GM19455 (cell line): ENCODE results near the gene TMEM176A.
"Not testable (repeated sequence)": the region's sequence is repeated elsewhere in the genome, so short reads cannot be mapped to it uniquely, and the experiment has no call there.

Experiments used
- ATAC-seq: cut with Tn5 transposase; IDR thresholded peaks from one replicate; pipeline ENCODE4 v1.9.1; 2021; ENCODE audit not compliant: unreplicated experiment

Gene TMEM176A, protein sequence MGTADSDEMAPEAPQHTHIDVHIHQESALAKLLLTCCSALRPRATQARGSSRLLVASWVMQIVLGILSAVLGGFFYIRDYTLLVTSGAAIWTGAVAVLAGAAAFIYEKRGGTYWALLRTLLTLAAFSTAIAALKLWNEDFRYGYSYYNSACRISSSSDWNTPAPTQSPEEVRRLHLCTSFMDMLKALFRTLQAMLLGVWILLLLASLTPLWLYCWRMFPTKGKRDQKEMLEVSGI

GRCh38 chr7:150800581-150801241 lies at the start of gene TMEM176A:
Gene TMEM176A, plus strand, starts transcription at chr7:150800769. Its CDS starts 782 bp downstream, at chr7:150801551.
- ATAC-seq: no peak

GRCh38 chr7:150751702-150752101 lies 48.9 kb upstream of the TMEM176A start:
- no peak for ATAC-seq

GRCh38 chr7:150753239-150753638 lies 47.3 kb upstream of the TMEM176A start:
- no peak for ATAC-seq

- no peak for ATAC-seq
Observed at GRCh38 chr7:150753826-150754603, 46.6 kb upstream of the TMEM176A start.

DNA sequence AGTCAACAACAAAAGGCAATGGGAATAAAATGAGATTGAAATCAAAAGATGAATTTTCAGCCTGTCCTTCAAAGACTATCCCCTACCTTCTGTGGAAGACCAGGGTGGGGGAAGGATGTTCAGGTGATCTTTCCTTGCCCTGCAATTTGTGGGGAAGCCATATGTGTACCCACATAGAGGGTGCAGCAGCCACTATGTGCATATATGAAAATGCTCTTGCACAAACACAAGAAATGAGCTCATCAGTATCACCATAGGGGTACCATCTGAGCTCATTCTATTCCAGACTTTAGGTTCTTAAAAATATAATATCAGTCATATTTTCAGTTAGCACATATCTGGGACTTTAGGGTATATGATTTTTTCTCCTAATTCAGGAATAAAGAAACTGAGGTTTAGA lies 45.6 kb upstream of the TMEM176A start:
- no peak for ATAC-seq

GRCh38 chr7:150755473-150756099 lies 45.0 kb upstream of the TMEM176A start:
- peak; percentile 50 for ATAC-seq

DNA sequence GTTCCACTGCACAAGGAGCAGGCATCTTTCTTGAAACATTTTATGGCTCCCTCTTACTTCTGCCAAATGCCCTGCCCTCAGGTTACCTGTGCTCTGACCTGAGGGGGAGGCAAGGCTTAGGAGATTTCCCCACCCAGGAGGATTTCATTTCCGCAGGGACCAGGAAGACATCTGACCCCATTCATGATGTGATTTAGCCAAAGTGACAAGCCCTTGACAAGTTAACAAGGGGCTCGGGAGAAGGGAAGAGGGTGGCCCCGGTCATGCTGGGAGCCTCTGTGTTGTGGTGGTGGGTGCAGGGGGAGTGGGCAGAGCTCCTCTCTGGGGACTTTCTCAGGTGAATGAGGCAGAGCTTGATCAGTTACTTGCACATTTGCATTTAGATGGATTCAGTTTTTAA lies 44.4 kb upstream of the TMEM176A start:
- ATAC-seq: no peak

DNA sequence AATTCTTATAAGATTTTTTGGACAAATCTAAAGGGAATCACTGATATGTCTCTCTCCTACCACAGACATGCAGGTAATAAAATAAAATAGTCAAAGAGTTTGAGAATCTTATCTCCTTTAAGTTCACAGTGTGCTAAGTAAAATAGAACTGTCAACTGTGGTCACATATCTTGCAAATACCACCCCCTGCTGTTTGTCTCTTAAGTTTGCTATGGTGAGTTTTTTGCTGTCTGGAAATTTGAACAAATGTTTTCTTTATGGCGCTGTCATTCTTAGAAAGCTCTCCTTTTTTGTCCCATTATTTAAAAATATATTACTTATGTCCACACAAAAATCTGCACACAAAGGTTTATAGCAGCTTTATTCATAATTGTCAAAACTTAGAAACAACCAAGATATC lies 43.7 kb upstream of the TMEM176A start:
- ATAC-seq: no peak

- ATAC-seq: no peak
Observed at GRCh38 chr7:150759479-150759878, 41.1 kb upstream of the TMEM176A start.

- ATAC-seq: no peak
Observed at GRCh38 chr7:150766334-150766709, 34.2 kb upstream of the TMEM176A start.

GRCh38 chr7:150769768-150770167 lies 30.8 kb upstream of the TMEM176A start:
- no peak for ATAC-seq

DNA sequence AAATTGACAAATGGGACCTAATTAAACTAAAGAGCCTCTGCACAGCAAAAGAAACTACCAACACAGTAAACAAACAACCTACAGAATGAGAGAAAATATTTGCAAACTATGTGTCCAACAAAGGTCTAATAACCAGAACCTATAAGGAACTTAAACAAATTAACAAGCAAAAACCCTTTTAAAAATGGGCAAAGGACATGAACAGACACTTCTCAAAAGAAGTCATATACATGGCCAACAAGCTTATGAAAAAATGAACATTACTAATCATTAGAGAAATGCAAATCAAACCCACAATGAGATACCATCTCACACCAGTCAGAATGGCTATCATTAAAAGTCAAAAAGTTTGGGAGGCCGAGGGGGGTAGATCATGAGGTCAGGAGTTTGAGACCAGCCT lies 26.4 kb upstream of the TMEM176A start:
- ATAC-seq: not testable (repeated sequence)

GRCh38 chr7:150778014-150778737 lies 22.4 kb upstream of the TMEM176A start:
- peak; percentile 21 for ATAC-seq

GRCh38 chr7:150778738-150779301 lies 21.7 kb upstream of the TMEM176A start:
- ATAC-seq: peak; percentile 53

GRCh38 chr7:150780292-150780691 lies 20.3 kb upstream of the TMEM176A start:
- ATAC-seq: no peak

DNA sequence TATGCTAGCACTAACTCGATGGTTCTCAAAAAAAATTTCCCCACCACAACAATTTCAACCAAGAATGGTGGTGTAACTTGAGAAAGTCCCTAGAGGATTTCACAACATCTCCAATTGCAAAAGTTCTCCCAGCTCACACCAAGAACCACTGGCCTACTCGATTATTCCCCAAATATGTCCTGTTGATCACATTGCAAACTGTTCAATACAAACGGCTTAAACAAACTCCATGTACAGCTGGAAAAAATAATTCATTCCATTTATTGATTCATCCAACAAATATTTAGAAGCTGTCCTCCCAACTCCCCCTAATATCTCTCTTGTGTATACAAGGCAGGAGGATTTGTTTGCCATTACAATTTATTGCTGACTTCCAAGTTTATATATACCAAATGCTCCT lies 19.5 kb upstream of the TMEM176A start:
- no peak for ATAC-seq

GRCh38 chr7:150781961-150782360 lies 18.6 kb upstream of the TMEM176A start:
- ATAC-seq: no peak

- ATAC-seq: no peak
Observed at GRCh38 chr7:150784120-150784736, 16.3 kb upstream of the TMEM176A start.

GRCh38 chr7:150784954-150785353 lies 15.6 kb upstream of the TMEM176A start:
- ATAC-seq: no peak
